Neural cell (in vitro differentiated cells): Measurements from ENCODE around the gene ALDH2.

ENCODE experiments used
- EP300 ChIP-seq: fragments of 450-650 bp; conservative IDR thresholded peaks from 2 replicates; pipeline ENCODE4 v1.6.1; 2014; ENCODE audit warnings: antibody characterized with exemption, mild to moderate bottlenecking, moderate library complexity; ENCODE audit not compliant: poor library complexity, severe bottlenecking
- POLR2AphosphoS5 ChIP-seq: IDR thresholded peaks from 2 replicates; pipeline ENCODE4 v1.6.1; 2012
- RAD21 ChIP-seq: fragments of 450-650 bp; conservative IDR thresholded peaks from 2 replicates; pipeline ENCODE4 v1.6.1; 2014; ENCODE audit warnings: antibody characterized with exemption, mild to moderate bottlenecking, moderate library complexity
- TAF1 ChIP-seq: IDR thresholded peaks from 2 replicates; pipeline ENCODE4 v1.6.1; 2012; ENCODE audit warnings: low read depth
- TF ChIP-seq, protein P1 (sequence below): fragments of 450-650 bp; IDR thresholded peaks from 2 replicates; pipeline ENCODE4 v1.5.1; 2014; ENCODE audit warnings: antibody characterized with exemption, mild to moderate bottlenecking, moderate library complexity; ENCODE audit not compliant: poor library complexity, severe bottlenecking

DNA sequence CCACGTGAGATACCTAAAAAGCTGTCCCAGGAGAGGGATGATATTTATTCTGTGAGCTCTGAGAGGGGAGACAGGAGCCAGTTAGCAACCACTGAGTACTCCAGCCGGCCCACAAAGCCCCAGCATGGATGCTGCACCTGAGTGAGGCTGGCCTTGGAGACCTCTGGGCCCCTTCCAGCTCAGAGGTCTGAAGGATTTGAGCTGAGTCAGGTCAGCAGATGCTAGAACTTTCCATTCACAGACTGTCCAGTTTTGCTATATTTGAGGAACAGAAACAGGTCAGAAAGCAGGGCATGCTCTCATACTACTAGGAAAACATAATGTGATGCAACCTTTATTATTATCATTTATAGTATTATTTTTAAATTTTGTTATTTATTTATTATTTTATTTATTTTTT is 60.3 kb downstream of the ALDH2 start:
- no peak for TF ChIP-seq EP300
- TF ChIP-seq, protein P1, sequence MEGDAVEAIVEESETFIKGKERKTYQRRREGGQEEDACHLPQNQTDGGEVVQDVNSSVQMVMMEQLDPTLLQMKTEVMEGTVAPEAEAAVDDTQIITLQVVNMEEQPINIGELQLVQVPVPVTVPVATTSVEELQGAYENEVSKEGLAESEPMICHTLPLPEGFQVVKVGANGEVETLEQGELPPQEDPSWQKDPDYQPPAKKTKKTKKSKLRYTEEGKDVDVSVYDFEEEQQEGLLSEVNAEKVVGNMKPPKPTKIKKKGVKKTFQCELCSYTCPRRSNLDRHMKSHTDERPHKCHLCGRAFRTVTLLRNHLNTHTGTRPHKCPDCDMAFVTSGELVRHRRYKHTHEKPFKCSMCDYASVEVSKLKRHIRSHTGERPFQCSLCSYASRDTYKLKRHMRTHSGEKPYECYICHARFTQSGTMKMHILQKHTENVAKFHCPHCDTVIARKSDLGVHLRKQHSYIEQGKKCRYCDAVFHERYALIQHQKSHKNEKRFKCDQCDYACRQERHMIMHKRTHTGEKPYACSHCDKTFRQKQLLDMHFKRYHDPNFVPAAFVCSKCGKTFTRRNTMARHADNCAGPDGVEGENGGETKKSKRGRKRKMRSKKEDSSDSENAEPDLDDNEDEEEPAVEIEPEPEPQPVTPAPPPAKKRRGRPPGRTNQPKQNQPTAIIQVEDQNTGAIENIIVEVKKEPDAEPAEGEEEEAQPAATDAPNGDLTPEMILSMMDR, result no peak
- no peak for TF ChIP-seq RAD21
- TF ChIP-seq TAF1, result no peak
- TF ChIP-seq POLR2AphosphoS5, result no peak
